GM12874 (cell line): ENCODE data around the gene HYOU1.

ENCODE experiments used
- TF ChIP-seq, protein P1 (sequence below): IDR thresholded peaks from 2 replicates; pipeline ENCODE4 v1.5.1; 2011; ENCODE audit warnings: low read depth, mild to moderate bottlenecking, control low read depth, low read length, moderate library complexity; ENCODE audit not compliant: insufficient read depth

The HYOU1 gene

DNA sequence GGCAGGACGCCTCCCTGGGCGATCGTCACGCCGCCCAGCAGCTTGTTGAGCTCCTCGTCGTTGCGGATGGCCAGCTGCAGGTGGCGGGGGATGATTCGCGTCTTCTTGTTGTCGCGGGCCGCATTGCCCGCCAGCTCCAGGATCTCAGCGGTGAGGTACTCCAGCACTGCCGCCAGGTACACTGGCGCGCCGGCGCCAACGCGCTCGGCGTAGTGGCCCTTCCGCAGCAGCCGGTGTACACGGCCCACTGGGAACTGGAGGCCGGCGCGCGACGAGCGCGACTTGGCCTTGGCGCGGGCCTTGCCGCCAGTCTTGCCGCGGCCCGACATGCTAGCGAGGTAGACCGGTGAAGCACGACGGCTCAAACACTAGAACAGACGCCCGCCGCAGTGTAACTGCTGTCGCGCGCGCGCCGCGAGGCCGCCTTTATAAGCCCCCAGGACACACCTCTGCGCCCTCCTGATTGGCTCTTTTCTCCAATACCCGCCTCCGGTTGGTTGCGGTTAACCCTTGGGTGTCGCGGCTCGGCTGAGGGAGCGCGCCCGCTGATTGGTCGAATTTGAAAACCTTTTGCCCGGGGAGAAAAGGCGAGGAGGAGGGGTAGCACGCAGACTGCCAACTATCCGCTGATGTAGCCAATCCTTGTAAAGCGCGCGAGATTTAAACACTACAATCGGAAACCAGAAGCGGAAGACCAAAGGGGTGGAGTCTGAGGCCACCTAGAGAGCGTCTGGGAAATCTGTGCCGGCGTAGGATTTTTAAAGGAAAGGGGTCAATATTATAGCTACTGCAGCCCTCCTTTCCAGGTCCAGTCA is 38.3 kb upstream of the HYOU1 start:
- TF ChIP-seq, protein P1, sequence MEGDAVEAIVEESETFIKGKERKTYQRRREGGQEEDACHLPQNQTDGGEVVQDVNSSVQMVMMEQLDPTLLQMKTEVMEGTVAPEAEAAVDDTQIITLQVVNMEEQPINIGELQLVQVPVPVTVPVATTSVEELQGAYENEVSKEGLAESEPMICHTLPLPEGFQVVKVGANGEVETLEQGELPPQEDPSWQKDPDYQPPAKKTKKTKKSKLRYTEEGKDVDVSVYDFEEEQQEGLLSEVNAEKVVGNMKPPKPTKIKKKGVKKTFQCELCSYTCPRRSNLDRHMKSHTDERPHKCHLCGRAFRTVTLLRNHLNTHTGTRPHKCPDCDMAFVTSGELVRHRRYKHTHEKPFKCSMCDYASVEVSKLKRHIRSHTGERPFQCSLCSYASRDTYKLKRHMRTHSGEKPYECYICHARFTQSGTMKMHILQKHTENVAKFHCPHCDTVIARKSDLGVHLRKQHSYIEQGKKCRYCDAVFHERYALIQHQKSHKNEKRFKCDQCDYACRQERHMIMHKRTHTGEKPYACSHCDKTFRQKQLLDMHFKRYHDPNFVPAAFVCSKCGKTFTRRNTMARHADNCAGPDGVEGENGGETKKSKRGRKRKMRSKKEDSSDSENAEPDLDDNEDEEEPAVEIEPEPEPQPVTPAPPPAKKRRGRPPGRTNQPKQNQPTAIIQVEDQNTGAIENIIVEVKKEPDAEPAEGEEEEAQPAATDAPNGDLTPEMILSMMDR = no peak

DNA sequence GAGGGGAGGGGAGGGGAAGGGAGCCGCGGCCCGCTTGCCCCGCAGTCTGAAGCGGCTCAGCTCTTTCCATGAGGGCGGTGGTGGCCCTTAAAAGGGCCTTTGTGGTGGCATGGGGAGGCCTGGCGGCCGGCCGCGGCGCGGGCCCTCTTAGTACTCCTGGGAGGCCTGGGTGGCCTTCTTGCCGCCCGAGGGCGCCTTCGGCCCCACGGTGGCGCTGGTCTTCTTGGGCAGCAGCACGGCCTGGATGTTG is 37.7 kb upstream of the HYOU1 start:
- TF ChIP-seq, protein P1 = peak; percentile 80

DNA sequence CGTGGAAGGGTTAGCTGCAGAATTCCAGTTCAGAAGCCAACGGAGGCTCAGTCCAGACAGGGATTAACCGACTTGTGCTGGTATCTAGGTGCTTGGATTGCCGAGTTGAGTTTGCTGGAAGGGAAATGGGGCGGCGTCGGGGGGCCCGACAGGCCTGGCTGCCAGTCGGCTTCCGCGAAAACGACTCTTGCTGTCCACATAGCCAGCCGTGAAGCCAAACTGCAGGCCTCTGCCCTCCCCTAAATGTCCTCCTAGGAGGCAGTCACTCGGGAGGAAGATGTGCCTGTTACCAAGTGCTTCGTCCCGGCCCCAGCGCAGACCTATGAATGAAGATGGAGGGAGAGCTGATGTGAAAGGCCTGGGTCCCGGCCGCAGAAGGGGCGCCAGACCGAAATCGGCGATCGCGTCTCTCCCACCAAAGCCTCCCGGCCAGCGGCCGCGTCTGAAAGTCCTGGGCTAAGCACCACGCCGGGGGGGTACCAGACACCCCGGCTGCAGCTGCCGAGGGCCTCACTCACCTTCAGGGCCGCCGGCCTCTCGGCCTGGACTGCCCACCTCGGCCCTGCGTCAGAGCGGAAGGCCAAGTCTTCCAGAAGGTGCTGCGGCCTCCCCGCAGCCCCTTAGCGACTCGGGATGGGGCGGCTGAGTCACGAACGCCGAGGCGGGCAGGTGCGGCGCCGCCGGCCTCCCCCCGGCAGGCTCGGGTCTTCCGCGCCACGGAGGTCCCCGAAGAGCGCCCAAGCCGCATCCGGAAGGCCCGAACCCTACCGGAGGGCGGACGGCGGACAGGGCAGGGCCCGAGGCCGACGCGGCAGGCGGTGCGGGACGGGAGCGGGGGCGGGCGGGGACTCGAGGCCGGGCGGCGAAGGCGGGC is 37.2 kb upstream of the HYOU1 start:
- TF ChIP-seq, protein P1 = no peak

DNA sequence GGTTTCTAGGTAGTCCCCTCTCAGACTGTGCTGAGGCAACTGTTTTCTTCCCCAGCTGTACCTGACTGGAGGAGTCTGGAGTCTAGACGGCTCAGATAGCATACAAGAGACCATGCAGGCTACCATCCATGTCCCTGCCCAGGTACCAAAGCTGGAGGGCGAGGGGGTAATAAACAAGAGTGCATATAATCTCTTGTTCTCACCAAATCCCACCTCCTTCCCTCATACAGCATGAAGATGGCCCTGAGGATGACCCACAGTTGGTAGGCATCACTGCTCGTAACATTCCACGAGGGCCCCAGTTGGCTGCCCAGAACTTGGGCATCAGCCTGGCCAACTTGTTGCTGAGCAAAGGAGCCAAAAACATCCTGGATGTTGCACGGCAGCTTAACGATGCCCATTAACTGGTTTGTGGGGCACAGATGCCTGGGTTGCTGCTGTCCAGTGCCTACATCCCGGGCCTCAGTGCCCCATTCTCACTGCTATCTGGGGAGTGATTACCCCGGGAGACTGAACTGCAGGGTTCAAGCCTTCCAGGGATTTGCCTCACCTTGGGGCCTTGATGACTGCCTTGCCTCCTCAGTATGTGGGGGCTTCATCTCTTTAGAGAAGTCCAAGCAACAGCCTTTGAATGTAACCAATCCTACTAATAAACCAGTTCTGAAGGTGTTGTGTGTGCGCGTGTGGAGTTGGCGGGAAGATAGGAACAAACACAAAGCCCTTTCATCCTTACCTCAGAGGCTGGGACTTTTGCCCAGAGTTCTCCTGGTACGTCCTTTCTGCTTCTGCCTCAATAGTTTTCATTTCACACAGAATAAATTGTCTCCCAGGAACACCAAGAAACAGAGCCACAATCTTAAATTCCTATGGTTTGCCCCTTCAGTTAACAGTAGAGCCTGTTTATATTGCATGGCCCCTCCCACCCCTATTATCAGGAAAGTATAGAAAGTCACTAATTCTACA is 36.2 kb upstream of the HYOU1 start:
- TF ChIP-seq, protein P1 = no peak

DNA sequence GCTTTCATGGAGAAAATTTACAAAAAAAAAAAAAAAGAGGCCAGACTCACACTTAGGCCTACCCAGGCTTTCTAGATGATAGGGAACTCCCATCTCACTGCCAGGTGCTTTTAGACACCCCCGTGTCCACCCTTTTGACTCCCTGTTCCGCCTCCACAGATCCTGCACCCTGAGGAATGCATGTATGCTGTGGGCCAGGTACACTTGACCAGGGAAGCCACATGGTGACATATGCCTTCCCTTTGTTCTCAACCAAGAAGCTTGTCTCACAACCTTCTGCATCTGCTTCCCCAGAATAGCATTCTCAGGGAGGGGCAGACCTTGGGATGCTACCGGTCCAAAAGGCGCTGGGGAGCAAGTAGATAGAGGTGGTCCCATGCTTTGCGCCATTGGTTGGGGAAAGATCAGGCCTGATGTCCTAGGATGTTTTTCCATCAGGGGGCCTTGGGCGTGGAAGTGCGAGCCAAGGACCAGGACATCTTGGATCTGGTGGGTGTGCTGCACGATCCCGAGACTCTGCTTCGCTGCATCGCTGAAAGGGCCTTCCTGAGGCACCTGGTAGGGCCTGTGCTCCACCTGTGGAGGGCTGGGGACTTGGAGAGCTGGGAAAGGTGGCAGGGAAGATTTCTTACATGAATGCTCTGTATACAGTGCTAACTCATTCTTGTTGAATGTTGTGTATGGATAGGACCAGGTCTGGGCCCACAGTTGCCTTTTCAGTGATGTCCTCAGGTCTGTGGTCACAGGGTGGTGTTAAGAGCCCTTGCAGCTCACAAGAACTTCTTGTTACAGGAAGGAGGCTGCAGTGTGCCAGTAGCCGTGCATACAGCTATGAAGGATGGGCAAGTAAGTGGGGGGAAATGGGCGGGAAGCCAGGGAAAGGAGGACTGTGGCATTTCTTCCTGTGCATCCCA is 35.2 kb upstream of the HYOU1 start:
- TF ChIP-seq, protein P1 = no peak

DNA sequence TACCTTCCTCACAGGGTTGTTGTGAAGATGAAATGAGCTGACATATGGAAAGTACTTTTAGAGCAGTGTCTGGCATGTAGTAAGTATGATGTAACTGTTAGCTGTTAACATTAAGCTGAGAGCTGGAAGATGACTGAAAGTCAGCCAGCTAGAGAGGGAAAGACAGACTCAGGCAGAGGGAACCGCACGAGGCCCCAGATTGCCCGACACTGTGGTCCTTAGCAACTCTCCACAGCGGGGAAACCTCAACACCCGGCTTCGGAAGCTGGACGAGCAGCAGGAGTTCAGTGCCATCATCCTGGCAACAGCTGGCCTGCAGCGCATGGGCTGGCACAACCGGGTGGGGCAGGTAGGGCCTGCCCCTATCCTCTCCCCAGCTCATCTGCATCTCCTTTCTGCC is 34.2 kb upstream of the HYOU1 start:
- TF ChIP-seq, protein P1 = no peak
